Sciatic nerve (tissue), 2 donors: ENCODE data around the gene EIPR1. TPM values are rescaled to one million over a fixed set of nuclear protein-coding genes. Genes with fewer than 3 reads are reported as not detected.

ENCODE experiments used
- ATAC-seq: fragments of 200-7000 bp; cut with Tn5 transposase; one replicate; pipeline ENCODE4 v1.9.1; 2020; ENCODE audit warnings: mild to moderate bottlenecking, moderate library complexity
- DNase-seq: peaks from one replicate; pipeline ENCODE4 v3.0.0-alpha.2; 2020; ENCODE audit warnings: low spot score
- intact Hi-C: fragments of 100-400 bp; cut with DNase I; formaldehyde crosslinking; loops from one replicate; pipeline ENCODE4 v1.14.2; 2022
- total RNA-seq: library from RNA; stranded (reverse); fragmentation: NEBNext Ultra II Directional; extraction: Animal tissue kit (Norgen Biotek cat#: 25700); gene quantifications from one replicate; pipeline ENCODE4 v1.2.1, GENCODE V29; 2021
- donor health status: DM: no; HTN: no; CAD: no.
- donor health status: DM: no; HTN: no; CAD: no.

The EIPR1 gene
- total RNA-seq, 1 donor from 2014 or later = 14.7 TPM

DNA sequence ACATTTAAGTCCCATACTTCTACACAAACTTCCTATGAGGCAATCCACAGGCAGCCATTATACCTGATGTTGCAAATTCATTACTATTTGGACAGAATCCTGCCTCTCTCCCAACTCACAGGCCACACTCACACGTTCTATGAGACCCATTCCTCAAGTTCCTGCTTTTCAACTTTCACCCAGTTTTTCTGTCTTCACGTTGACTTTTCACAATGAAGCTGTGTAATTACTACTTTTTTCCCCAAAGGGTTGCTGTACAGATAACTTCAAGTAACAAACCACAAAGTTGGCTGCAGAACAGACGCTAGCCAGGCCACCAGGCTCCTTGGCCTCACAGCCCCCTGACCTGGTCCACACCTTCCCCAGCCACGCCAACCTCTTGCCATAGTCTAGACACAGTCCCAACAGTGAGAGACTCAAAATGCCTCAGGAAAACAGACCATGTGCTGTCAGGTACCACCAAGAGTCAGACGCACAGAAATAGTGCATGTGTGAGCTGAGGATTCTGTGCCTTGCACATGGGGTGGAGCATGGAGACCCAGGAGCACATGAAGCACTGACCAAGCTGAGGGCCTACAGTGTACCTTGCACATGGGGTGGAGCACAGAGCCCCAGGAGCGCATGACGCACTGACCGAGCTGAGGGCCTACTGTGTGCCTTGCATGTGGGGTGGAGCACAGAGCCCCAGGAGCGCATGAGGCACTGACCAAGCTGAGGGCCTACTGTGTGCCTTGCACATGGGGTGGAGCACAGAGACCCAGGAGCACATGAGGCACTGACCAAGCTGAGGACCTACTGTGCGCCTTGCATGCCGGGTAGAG is 61.0 kb downstream of the EIPR1 start:
- intact Hi-C loops = no loop called here
- peak; percentile 18 for DNase-seq

DNA sequence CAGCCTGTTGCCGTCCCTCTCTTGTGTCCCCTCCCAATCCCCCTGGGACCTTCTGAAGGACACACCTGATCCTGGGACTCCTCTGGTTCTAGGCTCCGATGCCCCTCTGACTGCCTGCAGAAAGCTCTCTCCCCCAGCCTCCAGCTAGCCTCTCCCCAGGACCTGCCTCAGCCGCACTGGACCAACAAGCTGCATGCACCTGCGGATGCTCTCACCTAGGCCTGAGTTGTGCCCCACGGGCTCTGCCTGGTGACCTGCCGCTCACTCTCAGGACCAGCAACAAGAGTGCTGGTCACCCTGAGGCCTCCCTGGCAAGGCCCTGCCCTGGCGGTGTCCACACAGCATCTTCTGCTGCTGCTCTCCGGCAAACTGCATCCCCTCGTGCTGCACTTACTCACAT is 63.0 kb downstream of the EIPR1 start:
- DNase-seq (no peak), ATAC-seq (no peak)
- intact Hi-C loops = no loop called here

More for the DNA sequence above, 61.0 kb downstream of the EIPR1 start:
- ATAC-seq = no peak

DNA sequence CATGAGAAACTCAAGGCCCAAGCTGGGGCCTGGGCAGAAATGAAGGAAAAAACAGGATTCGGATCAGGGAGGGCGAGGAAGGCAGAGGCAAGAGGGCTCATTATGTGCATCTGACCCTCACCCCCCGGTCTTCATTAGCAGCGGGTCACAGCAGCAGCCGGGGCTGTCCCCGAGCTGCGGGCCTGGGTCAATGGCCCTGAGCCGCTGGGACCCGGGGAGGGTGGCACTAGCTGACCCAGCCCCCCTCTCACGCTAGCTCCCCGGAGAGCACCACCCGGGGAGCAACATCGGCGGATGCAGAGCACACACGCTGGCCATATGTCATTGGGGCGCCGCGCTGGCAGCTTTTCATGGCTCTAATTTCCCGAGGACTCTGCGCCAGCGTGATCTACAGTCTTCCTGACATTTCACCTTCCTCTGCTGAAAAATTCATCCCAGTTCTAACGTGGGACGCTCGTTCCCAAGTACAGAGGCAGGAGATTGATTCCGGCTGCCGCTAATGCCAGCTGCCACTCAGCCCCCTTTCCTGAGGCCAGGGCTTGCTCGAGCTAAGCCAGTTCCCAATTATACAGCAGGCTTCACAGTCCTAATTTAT is 63.7 kb downstream of the EIPR1 start:
- ATAC-seq = peak; percentile 38
- DNase-seq = no peak
- intact Hi-C loops = no loop called here

DNA sequence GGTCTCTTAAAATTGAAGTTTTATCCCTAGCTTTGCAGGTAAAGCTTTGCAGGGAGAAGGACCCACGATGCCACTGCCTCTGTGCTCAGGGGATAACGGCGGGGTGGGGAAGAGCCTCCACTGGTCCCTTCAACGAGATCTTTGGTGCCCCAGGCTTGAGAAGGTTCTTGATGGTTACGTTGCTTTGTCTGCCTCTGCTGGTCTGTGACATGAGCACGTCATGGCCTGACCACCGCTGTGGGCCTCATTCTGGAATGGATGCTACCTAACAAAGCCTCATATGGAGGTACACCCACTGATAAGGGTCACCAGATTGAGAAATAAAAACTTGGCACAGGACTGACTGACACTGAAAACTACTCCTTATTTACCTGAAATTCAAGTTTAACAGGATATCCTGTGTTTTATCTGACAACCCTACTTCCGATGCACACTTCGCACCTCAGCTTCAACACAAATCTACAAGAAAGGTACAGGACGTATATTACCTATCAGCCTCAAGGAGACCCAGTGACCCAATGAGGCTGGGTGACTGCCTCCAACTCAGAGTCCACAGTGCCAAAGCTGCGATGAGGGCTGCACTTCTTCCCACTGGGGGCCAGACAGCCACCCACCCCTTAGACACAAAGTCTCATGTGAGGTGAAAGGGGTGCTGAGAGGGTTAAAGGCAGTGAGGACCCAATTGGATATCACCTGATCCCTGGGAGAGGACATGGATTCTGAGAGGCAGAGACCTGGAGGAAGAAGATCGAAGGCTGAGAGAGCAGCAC is 64.9 kb downstream of the EIPR1 start:
- DNase-seq (no peak), ATAC-seq (no peak)
- intact Hi-C loops = no loop called here

DNA sequence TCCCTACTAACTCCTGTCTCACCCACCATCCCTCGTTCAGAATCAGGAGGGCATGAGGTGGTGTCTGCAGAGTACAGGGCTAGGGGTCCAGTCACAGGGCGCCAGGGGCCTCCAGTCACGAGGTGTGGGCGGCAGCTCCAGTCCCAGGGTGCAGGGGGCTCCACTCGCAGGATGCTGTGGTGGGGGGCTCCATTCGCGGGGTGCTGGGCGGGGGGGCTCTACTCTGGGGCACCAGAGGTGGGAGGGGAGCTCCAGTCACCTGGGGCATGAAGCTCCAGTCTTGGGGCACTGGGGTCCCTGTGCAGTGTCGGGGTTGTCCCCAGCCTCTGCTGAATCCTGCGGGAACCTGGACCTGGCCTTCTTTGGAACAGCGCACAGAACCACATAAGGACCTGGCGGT is 66.0 kb downstream of the EIPR1 start:
- DNase-seq (no peak), ATAC-seq (no peak)
- intact Hi-C loops = no loop called here

DNA sequence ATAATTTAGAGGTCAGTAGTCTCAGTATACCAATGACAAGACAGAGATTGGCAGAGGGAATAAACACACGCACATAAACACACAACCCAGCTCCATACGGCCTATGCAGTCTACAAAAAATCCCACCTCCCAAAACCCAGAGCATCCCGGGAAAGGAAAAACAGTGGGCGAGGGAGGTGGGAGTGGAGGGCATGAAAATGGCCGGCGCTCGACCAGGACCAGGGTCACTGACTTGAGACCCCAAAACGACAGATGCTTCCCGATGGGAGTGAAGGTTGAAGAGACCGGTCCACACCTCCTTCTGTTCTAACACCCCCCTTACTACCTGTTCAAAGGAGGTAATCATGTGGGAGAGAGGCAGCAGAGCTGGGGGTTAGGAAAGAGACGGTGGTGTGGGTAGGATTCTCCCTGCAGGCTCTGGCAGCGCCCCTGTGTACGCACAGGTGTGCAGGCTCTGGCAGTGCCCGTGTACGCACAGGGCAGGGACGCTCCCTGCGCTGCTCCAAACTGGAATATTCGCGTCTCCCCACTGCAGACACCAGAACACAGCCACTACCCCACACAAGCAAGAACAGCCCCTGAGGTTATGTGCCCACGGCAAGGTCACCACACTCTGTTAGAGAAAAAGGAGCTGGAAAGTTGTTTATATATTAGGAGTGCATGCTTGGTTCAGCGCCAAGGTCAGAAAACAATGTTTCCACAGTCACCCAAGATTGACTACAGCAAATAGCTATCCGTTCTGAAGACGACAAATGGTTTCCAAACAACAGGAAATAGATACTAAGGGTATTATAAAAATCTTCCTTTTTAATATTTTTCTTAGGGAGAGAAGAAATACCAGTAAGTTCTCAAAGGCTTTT is 67.9 kb downstream of the EIPR1 start:
- no peak for ATAC-seq
- DNase-seq = no peak
- intact Hi-C loops = no loop called here

DNA sequence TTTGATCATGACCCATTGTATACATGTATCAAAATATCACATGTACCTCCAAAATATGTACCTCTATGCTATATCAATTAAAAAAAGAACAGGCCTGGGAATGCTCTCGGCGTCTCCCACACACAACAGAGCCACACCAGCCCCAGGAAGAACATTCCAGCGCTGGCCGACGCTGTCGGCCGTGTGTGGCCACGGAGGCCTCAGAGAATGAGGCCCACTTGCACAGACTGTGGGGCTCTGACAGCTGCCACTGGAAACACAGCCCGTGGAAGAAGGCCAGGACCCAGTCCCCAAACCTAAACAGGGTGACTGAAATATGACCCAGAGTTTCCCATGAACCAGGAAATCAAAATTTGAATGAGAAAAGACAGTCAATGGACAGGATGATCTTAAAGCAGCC is 69.7 kb downstream of the EIPR1 start:
- ATAC-seq (no peak), DNase-seq (no peak)
- intact Hi-C loops = no loop called here

DNA sequence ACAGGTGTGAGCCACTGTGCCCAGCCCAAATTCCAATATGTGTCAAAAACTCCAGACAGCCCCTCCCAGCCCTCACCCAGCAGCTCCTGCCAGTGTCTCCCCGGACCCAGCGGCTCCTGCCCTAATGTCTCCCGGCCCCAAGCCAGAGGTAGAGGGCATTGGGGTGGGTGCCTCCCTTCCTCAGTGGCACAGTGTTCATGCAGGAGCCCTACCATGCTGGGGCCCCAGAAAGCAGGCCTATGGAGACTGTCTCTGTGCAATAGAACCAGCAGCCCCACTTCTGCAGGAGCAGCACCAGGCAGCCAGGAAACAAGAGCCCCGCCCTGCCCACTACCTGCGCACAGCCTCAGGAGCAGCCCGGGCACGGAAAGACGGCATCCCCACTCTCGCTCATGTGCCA is 70.4 kb downstream of the EIPR1 start:
- intact Hi-C loops = no loop called here
- ATAC-seq (no peak), DNase-seq (no peak)

DNA sequence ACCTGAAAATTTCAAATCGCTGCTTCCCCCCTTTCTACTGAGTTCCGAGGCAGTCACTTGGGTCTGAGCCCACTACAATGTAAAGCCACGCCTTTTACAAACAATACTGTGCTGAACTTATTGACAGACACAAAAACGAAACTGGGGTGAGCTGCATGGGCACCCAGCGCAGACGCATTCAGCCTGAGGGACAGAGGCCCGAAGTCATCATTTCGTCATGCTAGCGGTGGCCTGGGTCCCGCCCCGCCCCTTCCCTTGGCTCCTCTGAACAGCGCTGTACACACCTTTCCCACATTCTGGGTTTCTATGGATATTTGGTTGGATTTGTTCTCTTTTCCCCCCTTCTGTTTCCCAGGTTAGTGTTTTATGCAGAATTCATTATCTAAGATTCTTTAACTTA is 71.7 kb downstream of the EIPR1 start:
- ATAC-seq = no peak
- no peak for DNase-seq
- intact Hi-C loops = no loop called here

DNA sequence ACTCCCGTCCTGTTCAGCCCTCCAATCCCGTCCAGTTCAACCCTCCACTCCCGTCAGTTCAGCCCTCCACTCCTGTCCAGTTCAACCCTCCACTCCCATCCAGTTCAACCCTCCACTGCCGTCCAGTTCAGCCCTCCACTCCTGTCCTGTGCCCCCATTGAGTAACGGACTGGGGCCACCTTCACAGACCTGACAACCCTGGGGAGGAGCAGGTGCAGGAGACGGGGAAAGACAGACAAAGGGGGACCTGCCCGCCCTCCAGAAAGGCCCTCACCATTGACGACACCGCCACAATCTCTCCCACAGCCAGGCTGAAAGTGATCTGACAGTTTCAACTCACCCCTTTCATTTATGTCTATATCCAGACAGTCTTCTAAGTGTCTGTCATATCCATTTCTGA is 72.2 kb downstream of the EIPR1 start:
- DNase-seq = no peak
- ATAC-seq = no peak
- intact Hi-C loops = no loop called here

DNA sequence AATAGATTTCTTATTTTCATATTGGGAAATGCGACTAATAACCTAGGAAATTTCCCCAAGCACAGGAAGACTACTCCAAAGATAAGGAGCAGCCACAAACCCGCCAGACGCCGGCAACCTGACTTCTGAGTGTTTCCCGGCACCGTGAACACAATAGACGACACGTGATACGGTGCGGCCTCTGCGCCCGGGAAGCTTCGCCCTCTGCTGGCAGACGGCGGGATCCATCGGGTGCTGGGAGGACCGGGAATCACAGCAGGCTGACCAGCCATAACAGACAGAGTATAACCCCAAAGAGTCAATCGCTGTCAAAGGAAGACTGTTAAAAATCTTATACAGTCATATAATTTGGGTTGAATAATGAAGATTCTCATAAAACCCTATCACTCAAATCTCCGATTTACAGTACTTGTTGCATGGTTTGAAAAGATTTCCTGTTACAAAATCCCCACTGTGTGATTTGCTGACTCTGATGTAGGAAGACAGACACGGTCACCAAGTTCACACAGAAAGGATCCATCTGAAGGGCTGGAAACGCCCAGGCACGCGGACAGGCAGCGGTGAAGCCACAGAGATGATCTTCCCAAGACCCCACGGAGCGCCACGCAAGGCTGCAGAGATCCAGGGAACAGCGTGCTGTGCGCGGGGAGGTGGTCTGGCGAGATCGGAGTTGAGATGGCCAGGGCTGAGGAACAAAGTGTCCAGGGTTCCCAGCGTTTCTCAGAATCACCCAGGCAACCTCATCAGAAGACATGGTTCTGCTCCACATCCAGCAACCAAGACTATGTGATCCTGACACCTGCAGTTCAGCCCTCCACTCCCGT is 73.8 kb downstream of the EIPR1 start:
- intact Hi-C loops = no loop called here
- DNase-seq (peak; percentile 93), ATAC-seq (peak; percentile 98)

DNA sequence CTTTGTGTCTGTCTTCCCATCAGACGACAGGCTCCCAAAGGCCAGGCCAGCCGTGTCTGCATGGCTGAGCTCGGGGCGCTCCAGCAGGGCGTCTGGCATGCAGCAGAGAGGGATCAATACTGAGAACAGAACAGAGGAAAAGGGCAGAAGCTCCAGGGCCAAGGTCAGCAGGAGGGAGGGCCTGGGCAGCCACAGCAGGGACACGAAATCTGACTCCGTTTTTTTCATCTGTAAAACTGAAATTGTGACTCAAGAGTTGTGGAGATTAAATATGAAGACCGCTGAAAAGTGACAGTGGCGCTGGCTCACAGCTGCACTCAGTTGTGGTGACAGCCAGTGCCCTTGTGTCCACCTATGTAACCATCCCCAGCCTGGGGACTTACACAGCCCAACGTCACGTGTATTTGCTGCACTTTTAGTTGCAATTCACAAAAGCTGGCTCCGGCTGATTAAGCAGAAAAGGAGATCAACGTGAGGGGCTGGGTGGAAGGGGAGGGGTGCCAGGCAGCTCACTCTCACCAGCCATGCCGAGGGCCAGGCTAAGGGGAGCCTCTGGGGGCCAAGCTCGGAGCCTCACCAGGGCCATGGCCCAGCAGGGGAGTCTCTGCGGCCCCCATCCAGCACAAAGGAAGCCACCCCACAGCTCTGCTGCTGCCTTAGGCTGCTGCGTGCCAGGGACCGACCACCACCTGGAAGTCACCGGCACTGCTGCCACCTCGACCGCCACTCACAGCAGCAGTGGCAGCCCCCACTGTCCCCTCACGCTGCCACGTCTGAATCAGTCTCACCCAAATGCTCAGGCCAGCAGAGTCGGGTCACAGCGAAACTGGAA is 74.7 kb downstream of the EIPR1 start:
- intact Hi-C loops = no loop called here
- DNase-seq (no peak), ATAC-seq (peak; percentile 50)

DNA sequence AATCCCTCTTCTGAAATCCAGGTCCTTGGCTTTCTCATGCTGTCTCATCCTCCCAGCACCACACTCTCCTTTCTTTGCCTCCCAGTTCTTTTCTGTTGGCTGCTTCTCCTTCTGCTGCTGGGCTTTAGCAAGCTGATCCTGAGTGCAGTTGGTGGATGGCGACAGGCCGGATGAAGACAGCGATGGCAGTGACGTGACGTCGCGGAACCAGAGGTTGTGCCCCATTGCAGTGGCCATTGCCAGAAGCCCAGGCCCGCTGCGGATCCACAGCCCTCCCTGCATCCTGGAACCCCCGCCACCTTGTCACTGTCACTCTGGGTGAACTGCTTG is 75.2 kb downstream of the EIPR1 start:
- no peak for ATAC-seq
- intact Hi-C loops = no loop called here
- no peak for DNase-seq

DNA sequence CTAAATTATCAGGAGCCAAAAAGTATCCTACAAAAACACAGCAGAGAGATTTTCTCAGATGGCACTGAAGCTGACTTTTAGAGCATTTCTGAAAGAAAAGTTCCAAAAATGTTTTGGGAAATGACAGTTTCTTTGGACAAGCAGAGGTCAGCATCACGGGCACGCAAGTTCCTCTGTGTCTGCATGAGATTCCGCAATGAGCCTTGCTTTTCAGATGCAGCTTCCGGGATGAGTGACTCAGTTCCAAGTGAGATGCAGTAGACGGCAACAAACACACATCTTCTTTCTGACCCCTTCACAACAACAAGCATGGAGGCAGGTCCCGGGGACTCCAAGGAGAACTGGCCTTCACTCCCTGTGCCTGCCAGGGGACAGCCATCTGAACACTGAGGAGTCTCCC is 76.6 kb downstream of the EIPR1 start:
- intact Hi-C loops = no loop called here
- ATAC-seq (no peak), DNase-seq (peak; percentile 10)

DNA sequence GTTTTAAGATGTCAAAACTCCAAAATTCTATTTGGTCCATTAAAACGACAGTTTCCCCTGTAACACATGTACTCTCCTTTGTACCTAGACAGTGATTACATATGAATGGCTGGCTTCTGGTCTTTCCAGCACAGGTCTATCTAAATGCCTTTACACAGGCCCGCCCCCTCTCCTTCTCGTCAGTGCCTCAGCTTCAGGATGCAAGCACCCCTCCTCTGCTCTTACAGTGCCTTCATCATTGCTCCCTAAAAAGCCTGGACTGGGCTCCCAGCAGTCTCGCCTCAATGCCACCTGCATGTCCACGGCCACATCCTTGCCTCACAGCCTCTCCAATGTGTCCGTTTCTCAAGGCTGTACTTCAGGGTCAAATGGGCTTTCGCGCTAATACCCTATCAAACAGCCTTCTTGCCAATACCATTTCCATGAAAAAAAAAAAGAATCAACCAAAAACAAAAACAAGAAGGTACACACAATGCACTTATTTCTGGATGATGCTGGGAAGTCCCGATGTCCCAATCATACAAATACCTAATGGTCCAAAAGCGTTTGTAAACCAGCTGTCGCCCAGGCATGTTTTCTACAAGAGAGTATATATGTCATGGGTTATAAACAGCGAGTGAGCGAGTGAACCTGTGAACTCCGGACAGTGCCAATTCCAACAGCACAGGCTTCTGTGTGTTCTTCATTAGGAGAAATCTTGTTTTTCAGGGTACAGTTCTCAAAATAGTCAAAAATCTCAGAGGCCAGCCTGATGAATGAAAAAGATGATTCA is 77.2 kb downstream of the EIPR1 start:
- DNase-seq = peak; percentile 8
- intact Hi-C loops = no loop called here
- ATAC-seq = no peak

DNA sequence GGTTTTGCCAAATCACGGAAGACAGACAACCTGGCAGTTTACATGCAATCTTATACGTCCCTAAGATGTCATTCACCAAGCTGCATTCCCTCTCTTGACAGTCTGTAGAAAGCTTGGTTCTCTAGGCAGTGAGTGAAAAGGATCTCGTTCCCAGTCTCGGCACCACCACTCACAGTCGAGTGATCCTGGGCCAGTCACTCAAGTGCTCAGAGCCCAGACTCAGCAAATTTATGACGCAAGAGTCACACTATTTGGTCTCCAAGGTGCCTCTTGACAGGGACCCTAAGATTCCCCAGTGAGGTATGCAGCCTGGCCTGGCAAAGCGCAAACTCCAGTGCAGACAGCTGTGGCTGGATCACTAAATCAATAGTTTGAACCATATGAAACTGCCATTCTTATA is 77.9 kb downstream of the EIPR1 start:
- ATAC-seq = no peak
- intact Hi-C loops = no loop called here
- peak; percentile 17 for DNase-seq

DNA sequence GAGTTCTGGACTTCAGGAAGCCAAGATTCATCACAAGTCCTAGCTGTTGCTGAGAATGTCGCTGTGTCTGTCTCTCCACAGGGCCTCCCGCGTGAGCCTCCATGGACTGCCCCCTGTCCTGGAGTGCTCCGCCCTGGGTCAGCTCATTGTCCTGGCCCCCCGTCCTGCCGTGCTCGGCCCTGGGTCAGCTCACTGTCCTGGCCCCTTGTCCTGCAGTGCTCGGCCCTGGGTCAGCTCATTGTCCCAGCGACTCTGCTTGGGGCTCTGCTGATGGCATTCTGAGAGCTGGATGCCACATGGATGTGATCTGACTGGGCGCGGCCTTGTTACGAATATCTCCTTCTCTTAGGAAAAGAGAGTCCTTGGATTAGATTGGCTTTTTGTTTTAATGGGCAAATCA is 78.5 kb downstream of the EIPR1 start:
- DNase-seq (peak; percentile 19), ATAC-seq (no peak)
- intact Hi-C loops = no loop called here
